HepG2 (cell line): Measurements from ENCODE around the gene CIAO2A. TPM values are rescaled to one million over a fixed set of nuclear protein-coding genes. Genes with fewer than 3 reads are reported as not detected.
A peak's percentile ranks its signal among the peaks of the same experiment; 100 is the strongest.

Experiments used
- POGZ ChIP-seq: sonication (generic); formaldehyde crosslinking; IDR thresholded peaks from 2 replicates; pipeline ENCODE4 v1.4.0; 2020; ENCODE audit warnings: mild to moderate bottlenecking, missing genetic modification reagents
- PPARG ChIP-seq: conservative IDR thresholded peaks from 2 replicates; pipeline ENCODE4 v1.6.1; 2016; ENCODE audit warnings: missing biosample characterization, missing genetic modification reagents
- SALL1 ChIP-seq: sonication (generic); formaldehyde crosslinking; IDR thresholded peaks from 2 replicates; pipeline ENCODE4 v1.8.0; 2022; ENCODE audit warnings: mild to moderate bottlenecking, missing genetic modification reagents
- SOX6 ChIP-seq, 2 experiments: fragments of 450-650 bp in 1 of 2; sonication (generic) in 1 of 2; formaldehyde crosslinking in 1 of 2; IDR thresholded peaks; 2 replicates each; pipeline versions ENCODE4 v1.4.0 to v1.6.1; 2017 to 2020; ENCODE audit warnings: antibody characterized with exemption in 1 of 2, mild to moderate bottlenecking in 1 of 2, missing genetic modification reagents in 1 of 2
- TAF15 ChIP-seq: fragments of 200-400 bp; formaldehyde crosslinking; IDR thresholded peaks from one replicate; pipeline ENCODE4 v1.6.1; 2018; ENCODE audit warnings: mild to moderate bottlenecking, low read depth, low read length; ENCODE audit not compliant: poor library complexity, severe bottlenecking
- ZC3H4 ChIP-seq: sonication (generic); formaldehyde crosslinking; IDR thresholded peaks from 2 replicates; pipeline ENCODE4 v1.4.0; 2020; ENCODE audit warnings: missing genetic modification reagents, borderline replicate concordance
- ZNF441 ChIP-seq: sonication (generic); formaldehyde crosslinking; IDR thresholded peaks from 2 replicates; pipeline ENCODE4 v1.7.0; 2021; ENCODE audit warnings: missing genetic modification reagents, borderline replicate concordance
- ZNF660 ChIP-seq: sonication (generic); formaldehyde crosslinking; IDR thresholded peaks from 2 replicates; pipeline ENCODE4 v1.5.1; 2020; ENCODE audit warnings: mild to moderate bottlenecking, low read depth, missing genetic modification reagents, borderline replicate concordance
- ZSCAN9 ChIP-seq: IDR thresholded peaks from 2 replicates; pipeline ENCODE4 v1.6.1; 2016; ENCODE audit warnings: borderline replicate concordance
- polyA plus RNA-seq, 8 experiments: library from polyadenylated mRNA; depleted of rRNA in 3 of 8; stranded (reverse) in 7 of 8; unstranded in 1 of 8; fragments of >200 nt; fragmentation: Illumina TruSeq in 4 of 8; extraction: Trizol in 4 of 8; gene quantifications; 2 replicates each; pipeline versions ENCODE4 v1.2.1 to v1.2.3, GENCODE V29; 2011 to 2016; ENCODE audit warnings: low read depth in 4 of 8, missing spikeins in 1 of 8, mixed read lengths in 1 of 8; ENCODE audit not compliant: insufficient read depth in 1 of 8
- total RNA-seq, 5 experiments: library from RNA; depleted of rRNA; stranded (reverse); fragments of >200 nt; fragmentation: Illumina TruSeq; extraction: Trizol; gene quantifications; 2 replicates each; pipeline ENCODE4 v1.2.3, GENCODE V29; 2016; ENCODE audit warnings: low read depth in 1 of 5
- TF ChIP-seq, protein P1 (sequence below): sonication (generic); formaldehyde crosslinking; IDR thresholded peaks from 2 replicates; pipeline ENCODE4 v1.4.0; 2020; ENCODE audit warnings: missing genetic modification reagents
- TF ChIP-seq, protein P2 (sequence below): sonication (generic); formaldehyde crosslinking; IDR thresholded peaks from 2 replicates; pipeline ENCODE4 v1.4.0; 2020; ENCODE audit warnings: missing genetic modification reagents, borderline replicate concordance
- TF ChIP-seq, protein P3 (sequence below): sonication (generic); formaldehyde crosslinking; IDR thresholded peaks from 2 replicates; pipeline ENCODE4 v1.9.0; 2021; ENCODE audit warnings: missing genetic modification reagents, borderline replicate concordance
- TF ChIP-seq, protein P4 (sequence below): sonication (generic); formaldehyde crosslinking; IDR thresholded peaks from 2 replicates; pipeline ENCODE4 v1.4.0; 2020; ENCODE audit warnings: missing genetic modification reagents
- TF ChIP-seq, protein P5 (sequence below): sonication (generic); formaldehyde crosslinking; IDR thresholded peaks from 2 replicates; pipeline ENCODE4 v1.4.0; 2020; ENCODE audit warnings: missing genetic modification reagents, borderline replicate concordance

The CIAO2A gene
- total and polyA plus RNA-seq, 2 of the 13 experiments (the other 11 are each of a cell fraction or from before 2014, with no cell fraction given) = 83.0 to 100 TPM

DNA sequence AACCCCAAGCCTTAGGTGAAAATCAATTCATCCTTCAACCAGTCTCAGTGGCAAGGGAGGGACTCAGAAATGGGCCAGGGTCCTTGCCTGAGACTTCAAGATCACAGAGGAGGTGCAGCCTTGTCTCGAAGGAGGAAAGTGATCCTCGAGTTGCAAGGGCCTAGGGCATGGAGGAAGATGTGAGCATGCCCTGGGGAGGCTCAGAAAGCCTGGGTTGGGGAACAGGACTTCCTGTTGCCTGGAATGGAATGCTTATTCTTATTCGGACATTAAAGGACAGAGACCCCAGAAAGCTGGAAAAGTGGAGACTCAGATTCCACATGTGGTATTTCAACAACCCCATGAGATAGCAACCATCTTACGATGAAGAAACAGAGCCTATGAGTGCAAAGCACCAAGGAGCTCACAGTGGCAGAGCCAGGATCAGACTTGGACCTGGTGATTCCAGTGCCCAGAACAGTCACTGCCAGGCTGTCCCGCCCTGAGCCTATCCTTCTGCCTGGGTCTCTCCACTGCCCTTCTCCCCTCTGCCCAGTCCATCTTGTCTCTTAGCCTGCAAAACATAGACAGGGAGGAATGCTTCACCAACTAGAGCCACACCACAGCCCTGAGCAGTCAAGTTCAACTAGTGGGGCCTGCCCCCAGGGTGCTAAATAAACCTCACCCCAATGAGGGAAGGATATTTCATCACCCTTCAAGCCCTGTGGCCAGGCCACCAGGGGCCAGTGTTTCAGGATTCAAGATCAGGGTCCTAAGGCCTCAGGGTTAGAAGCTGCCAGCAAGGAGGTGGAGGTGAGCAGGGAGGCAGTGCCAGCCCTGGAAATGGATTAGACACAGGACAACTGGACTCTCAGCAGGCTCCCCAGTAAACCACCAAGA is 69.2 kb downstream of the CIAO2A start (continued):
- TF ChIP-seq POGZ (CRISPR knock-in tag) (no peak), ZSCAN9 (CRISPR knock-in tag) (no peak), ZNF660 (CRISPR knock-in tag) (no peak), SALL1 (CRISPR knock-in tag) (no peak), TAF15 (no peak), SOX6 (IDR thresholded peaks at IDR 0.05) (no peak), SOX6 (CRISPR knock-in tag; IDR thresholded peaks at IDR 0.05) (no peak), ZNF441 (CRISPR knock-in tag) (no peak), PPARG (CRISPR knock-in tag) (no peak), ZC3H4 (CRISPR knock-in tag) (no peak)
- TF ChIP-seq, protein P1, sequence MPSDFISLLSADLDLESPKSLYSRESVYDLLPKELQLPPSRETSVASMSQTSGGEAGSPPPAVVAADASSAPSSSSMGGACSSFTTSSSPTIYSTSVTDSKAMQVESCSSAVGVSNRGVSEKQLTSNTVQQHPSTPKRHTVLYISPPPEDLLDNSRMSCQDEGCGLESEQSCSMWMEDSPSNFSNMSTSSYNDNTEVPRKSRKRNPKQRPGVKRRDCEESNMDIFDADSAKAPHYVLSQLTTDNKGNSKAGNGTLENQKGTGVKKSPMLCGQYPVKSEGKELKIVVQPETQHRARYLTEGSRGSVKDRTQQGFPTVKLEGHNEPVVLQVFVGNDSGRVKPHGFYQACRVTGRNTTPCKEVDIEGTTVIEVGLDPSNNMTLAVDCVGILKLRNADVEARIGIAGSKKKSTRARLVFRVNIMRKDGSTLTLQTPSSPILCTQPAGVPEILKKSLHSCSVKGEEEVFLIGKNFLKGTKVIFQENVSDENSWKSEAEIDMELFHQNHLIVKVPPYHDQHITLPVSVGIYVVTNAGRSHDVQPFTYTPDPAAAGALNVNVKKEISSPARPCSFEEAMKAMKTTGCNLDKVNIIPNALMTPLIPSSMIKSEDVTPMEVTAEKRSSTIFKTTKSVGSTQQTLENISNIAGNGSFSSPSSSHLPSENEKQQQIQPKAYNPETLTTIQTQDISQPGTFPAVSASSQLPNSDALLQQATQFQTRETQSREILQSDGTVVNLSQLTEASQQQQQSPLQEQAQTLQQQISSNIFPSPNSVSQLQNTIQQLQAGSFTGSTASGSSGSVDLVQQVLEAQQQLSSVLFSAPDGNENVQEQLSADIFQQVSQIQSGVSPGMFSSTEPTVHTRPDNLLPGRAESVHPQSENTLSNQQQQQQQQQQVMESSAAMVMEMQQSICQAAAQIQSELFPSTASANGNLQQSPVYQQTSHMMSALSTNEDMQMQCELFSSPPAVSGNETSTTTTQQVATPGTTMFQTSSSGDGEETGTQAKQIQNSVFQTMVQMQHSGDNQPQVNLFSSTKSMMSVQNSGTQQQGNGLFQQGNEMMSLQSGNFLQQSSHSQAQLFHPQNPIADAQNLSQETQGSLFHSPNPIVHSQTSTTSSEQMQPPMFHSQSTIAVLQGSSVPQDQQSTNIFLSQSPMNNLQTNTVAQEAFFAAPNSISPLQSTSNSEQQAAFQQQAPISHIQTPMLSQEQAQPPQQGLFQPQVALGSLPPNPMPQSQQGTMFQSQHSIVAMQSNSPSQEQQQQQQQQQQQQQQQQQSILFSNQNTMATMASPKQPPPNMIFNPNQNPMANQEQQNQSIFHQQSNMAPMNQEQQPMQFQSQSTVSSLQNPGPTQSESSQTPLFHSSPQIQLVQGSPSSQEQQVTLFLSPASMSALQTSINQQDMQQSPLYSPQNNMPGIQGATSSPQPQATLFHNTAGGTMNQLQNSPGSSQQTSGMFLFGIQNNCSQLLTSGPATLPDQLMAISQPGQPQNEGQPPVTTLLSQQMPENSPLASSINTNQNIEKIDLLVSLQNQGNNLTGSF = no peak
- TF ChIP-seq, protein P2, sequence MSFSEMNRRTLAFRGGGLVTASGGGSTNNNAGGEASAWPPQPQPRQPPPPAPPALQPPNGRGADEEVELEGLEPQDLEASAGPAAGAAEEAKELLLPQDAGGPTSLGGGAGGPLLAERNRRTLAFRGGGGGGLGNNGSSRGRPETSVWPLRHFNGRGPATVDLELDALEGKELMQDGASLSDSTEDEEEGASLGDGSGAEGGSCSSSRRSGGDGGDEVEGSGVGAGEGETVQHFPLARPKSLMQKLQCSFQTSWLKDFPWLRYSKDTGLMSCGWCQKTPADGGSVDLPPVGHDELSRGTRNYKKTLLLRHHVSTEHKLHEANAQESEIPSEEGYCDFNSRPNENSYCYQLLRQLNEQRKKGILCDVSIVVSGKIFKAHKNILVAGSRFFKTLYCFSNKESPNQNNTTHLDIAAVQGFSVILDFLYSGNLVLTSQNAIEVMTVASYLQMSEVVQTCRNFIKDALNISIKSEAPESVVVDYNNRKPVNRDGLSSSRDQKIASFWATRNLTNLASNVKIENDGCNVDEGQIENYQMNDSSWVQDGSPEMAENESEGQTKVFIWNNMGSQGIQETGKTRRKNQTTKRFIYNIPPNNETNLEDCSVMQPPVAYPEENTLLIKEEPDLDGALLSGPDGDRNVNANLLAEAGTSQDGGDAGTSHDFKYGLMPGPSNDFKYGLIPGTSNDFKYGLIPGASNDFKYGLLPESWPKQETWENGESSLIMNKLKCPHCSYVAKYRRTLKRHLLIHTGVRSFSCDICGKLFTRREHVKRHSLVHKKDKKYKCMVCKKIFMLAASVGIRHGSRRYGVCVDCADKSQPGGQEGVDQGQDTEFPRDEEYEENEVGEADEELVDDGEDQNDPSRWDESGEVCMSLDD (CRISPR knock-in tag) = no peak
- TF ChIP-seq, protein P3, sequence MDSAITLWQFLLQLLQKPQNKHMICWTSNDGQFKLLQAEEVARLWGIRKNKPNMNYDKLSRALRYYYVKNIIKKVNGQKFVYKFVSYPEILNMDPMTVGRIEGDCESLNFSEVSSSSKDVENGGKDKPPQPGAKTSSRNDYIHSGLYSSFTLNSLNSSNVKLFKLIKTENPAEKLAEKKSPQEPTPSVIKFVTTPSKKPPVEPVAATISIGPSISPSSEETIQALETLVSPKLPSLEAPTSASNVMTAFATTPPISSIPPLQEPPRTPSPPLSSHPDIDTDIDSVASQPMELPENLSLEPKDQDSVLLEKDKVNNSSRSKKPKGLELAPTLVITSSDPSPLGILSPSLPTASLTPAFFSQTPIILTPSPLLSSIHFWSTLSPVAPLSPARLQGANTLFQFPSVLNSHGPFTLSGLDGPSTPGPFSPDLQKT = no peak
- TF ChIP-seq, protein P4, sequence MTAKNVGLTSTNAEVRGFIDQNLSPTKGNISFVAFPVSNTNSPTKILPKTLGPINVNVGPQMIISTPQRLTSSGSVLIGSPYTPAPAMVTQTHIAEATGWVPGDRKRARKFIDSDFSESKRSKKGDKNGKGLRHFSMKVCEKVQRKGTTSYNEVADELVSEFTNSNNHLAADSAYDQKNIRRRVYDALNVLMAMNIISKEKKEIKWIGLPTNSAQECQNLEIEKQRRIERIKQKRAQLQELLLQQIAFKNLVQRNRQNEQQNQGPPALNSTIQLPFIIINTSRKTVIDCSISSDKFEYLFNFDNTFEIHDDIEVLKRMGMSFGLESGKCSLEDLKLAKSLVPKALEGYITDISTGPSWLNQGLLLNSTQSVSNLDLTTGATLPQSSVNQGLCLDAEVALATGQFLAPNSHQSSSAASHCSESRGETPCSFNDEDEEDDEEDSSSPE (CRISPR knock-in tag) = no peak
- TF ChIP-seq, protein P5, sequence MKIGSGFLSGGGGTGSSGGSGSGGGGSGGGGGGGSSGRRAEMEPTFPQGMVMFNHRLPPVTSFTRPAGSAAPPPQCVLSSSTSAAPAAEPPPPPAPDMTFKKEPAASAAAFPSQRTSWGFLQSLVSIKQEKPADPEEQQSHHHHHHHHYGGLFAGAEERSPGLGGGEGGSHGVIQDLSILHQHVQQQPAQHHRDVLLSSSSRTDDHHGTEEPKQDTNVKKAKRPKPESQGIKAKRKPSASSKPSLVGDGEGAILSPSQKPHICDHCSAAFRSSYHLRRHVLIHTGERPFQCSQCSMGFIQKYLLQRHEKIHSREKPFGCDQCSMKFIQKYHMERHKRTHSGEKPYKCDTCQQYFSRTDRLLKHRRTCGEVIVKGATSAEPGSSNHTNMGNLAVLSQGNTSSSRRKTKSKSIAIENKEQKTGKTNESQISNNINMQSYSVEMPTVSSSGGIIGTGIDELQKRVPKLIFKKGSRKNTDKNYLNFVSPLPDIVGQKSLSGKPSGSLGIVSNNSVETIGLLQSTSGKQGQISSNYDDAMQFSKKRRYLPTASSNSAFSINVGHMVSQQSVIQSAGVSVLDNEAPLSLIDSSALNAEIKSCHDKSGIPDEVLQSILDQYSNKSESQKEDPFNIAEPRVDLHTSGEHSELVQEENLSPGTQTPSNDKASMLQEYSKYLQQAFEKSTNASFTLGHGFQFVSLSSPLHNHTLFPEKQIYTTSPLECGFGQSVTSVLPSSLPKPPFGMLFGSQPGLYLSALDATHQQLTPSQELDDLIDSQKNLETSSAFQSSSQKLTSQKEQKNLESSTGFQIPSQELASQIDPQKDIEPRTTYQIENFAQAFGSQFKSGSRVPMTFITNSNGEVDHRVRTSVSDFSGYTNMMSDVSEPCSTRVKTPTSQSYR (CRISPR knock-in tag) = peak; percentile 45; the same call in 1 of the 2 replicates
